Right atrium auricular region (tissue), 2 donors: ENCODE results near the gene STXBP4. TPM values are rescaled to one million over a fixed set of nuclear protein-coding genes. Genes with fewer than 3 reads are reported as not detected.

Source experiments
- DNase-seq: peaks from one replicate; pipeline ENCODE4 v3.0.0-alpha.2; 2019; ENCODE audit warnings: low spot score
- H3K27ac ChIP-seq, 2 donors: fragments of 200-600 bp; sonication (generic); 1 replicate in 1 of 2; 2 replicates in 1 of 2; pipeline ENCODE4 v1.5.1; 2016 to 2019
- H3K27me3 ChIP-seq, 2 donors: fragments of 200-600 bp; sonication (generic); one replicate each; pipeline versions ENCODE4 v1.5.1 to v1.6.0; 2017 to 2019
- H3K36me3 ChIP-seq: fragments of 200-600 bp; sonication (generic); one replicate; pipeline ENCODE4 v1.5.1; 2016
- H3K4me1 ChIP-seq, 2 donors: fragments of 200-600 bp; sonication (generic); one replicate each; pipeline versions ENCODE4 v1.5.1 to v1.6.0; 2017 to 2019
- H3K4me3 ChIP-seq, 2 donors: fragments of 200-600 bp; sonication (generic); 1 replicate in 1 of 2; 2 replicates in 1 of 2; pipeline ENCODE4 v1.5.1; 2017 to 2019; ENCODE audit warnings: mild to moderate bottlenecking in 1 of 2, moderate library complexity in 1 of 2
- H3K9me3 ChIP-seq, 2 donors: fragments of 200-600 bp; sonication (generic); one replicate each; pipeline ENCODE4 v1.5.1; 2019
- CTCF ChIP-seq, 2 donors: fragments of 200-600 bp; sonication (generic); IDR thresholded peaks; one replicate each; pipeline ENCODE4 v1.5.1; 2019; ENCODE audit warnings: antibody characterized with exemption in 2 of 2
- total RNA-seq, 2 donors: library from RNA; depleted of rRNA; stranded (reverse); fragments of >200 nt; gene quantifications; one replicate each; pipeline ENCODE4 v1.1.0, GENCODE V29; 2016

STXBP4 gene
- total RNA-seq, 2 donors from 2014 or later: 3.9 to 17.1 TPM

GRCh38 chr17:55114283-55114682 lies 145.7 kb downstream of the STXBP4 start:
- H3K27ac ChIP-seq: no peak overlapping the region
- TF ChIP-seq CTCF (IDR thresholded peaks at IDR 0.05): no peak
- H3K9me3 ChIP-seq: no peaks in the 10 kb centered on the region
- H3K27me3 ChIP-seq: no peaks in the 10 kb centered on the region
- no peaks in the 10 kb centered on the region for H3K36me3 ChIP-seq
- no peak overlapping the region for H3K4me3 ChIP-seq
- no peak for DNase-seq
- peaks cover 0 to 8% of the 10 kb centered on the region in 2 donors for H3K4me1 ChIP-seq

- Histone ChIP-seq H3K4me3 (no peak overlapping the region), H3K27ac (no peak overlapping the region), H3K4me1 (peaks cover 0 to 8% of the 10 kb centered on the region in 2 donors), H3K9me3 (no peaks in the 10 kb centered on the region), H3K36me3 (no peaks in the 10 kb centered on the region), H3K27me3 (no peaks in the 10 kb centered on the region)
- TF ChIP-seq CTCF (IDR thresholded peaks at IDR 0.05): no peak
- DNase-seq: no peak
Measured at GRCh38 chr17:55116440-55116914, 147.9 kb downstream of the STXBP4 start.

GRCh38 chr17:55117164-55117563 lies 148.6 kb downstream of the STXBP4 start:
- no peak overlapping the region for H3K27ac ChIP-seq
- no peaks in the 10 kb centered on the region for H3K27me3 ChIP-seq
- H3K36me3 ChIP-seq: no peaks in the 10 kb centered on the region
- H3K9me3 ChIP-seq: no peaks in the 10 kb centered on the region
- peaks cover 0 to 8% of the 10 kb centered on the region in 2 donors for H3K4me1 ChIP-seq
- H3K4me3 ChIP-seq: no peak overlapping the region
- no peak for DNase-seq
- TF ChIP-seq CTCF (IDR thresholded peaks at IDR 0.05): no peak

- no peak for TF ChIP-seq CTCF (IDR thresholded peaks at IDR 0.05)
- Histone ChIP-seq H3K9me3 (no peaks in the 10 kb centered on the region), H3K4me3 (no peak overlapping the region), H3K4me1 (peaks cover 0 to 8% of the 10 kb centered on the region in 2 donors), H3K36me3 (no peaks in the 10 kb centered on the region), H3K27ac (no peak overlapping the region), H3K27me3 (no peaks in the 10 kb centered on the region)
- DNase-seq: no peak
Measured at GRCh38 chr17:55120651-55121050, 152.1 kb downstream of the STXBP4 start.

GRCh38 chr17:55121268-55121667 lies 152.7 kb downstream of the STXBP4 start:
- Histone ChIP-seq H3K4me3 (no peak overlapping the region), H3K4me1 (peaks cover 0 to 6% of the 10 kb centered on the region in 2 donors), H3K9me3 (no peaks in the 10 kb centered on the region), H3K36me3 (no peaks in the 10 kb centered on the region), H3K27ac (no peak overlapping the region), H3K27me3 (no peaks in the 10 kb centered on the region)
- no peak for TF ChIP-seq CTCF (IDR thresholded peaks at IDR 0.05)
- DNase-seq: no peak

- Histone ChIP-seq H3K4me1 (no peaks in the 10 kb centered on the region), H3K36me3 (no peaks in the 10 kb centered on the region), H3K27ac (no peak overlapping the region), H3K4me3 (no peak overlapping the region), H3K27me3 (no peaks in the 10 kb centered on the region), H3K9me3 (no peaks in the 10 kb centered on the region)
- no peak for DNase-seq
- no peak for TF ChIP-seq CTCF (IDR thresholded peaks at IDR 0.05)
Measured at GRCh38 chr17:55122114-55122513, 153.5 kb downstream of the STXBP4 start.
